ENCODE measurements around the gene OPA1.
"Not testable (repeated sequence)": the region's sequence is repeated elsewhere in the genome, so short reads cannot be mapped to it uniquely, and the experiment has no call there.

The OPA1 gene

GRCh38 chr3:193590088-193590856, 2.7 kb upstream of the OPA1 start:
- DNase-seq: peak; percentile 72

- DNase-seq: no peak
These were observed 641 bp downstream of the OPA1 start for GRCh38 chr3:193593668-193594030.

- DNase-seq: no peak
These were observed 2.1 kb downstream of the OPA1 start for GRCh38 chr3:193594946-193595689.

- no peak for DNase-seq
These were observed 3.0 kb downstream of the OPA1 start for GRCh38 chr3:193595939-193596487.

- no peak for DNase-seq
These were observed 5.2 kb downstream of the OPA1 start for GRCh38 chr3:193598202-193598601.

- no peak for DNase-seq
These were observed 6.4 kb downstream of the OPA1 start for GRCh38 chr3:193599393-193599792.

GRCh38 chr3:193605876-193606275, 12.9 kb downstream of the OPA1 start:
- peak; percentile 61 for DNase-seq

GRCh38 chr3:193606892-193607291, 13.9 kb downstream of the OPA1 start:
- DNase-seq: not testable (repeated sequence)

- DNase-seq: not testable (repeated sequence)
These were observed 17.5 kb downstream of the OPA1 start for GRCh38 chr3:193610516-193610915.

- no peak for DNase-seq
These were observed 21.4 kb downstream of the OPA1 start for GRCh38 chr3:193614430-193614829.

GRCh38 chr3:193617628-193618027, 24.6 kb downstream of the OPA1 start:
- no peak for DNase-seq

GRCh38 chr3:193620057-193620456, 27.0 kb downstream of the OPA1 start:
- DNase-seq: no peak

- DNase-seq: peak; percentile 8
These were observed 27.6 kb downstream of the OPA1 start for GRCh38 chr3:193620650-193621049.

GRCh38 chr3:193621127-193621526, 28.1 kb downstream of the OPA1 start:
- DNase-seq: no peak

- no peak for DNase-seq
These were observed 37.0 kb downstream of the OPA1 start for GRCh38 chr3:193630005-193630404.

GRCh38 chr3:193637831-193638230, 44.8 kb downstream of the OPA1 start:
- DNase-seq: peak; percentile 33

- no peak for DNase-seq
These were observed 45.8 kb downstream of the OPA1 start for GRCh38 chr3:193638833-193639232.

- no peak for DNase-seq
These were observed 47.2 kb downstream of the OPA1 start for GRCh38 chr3:193640165-193640715.

GRCh38 chr3:193640728-193641439, 47.9 kb downstream of the OPA1 start:
- peak; percentile 28 for DNase-seq

GRCh38 chr3:193641440-193641775, 48.4 kb downstream of the OPA1 start:
- no peak for DNase-seq

GRCh38 chr3:193645806-193646205, 52.8 kb downstream of the OPA1 start:
- no peak for DNase-seq

- no peak for DNase-seq
These were observed 55.6 kb downstream of the OPA1 start for GRCh38 chr3:193648542-193649076.

GRCh38 chr3:193650585-193650984, 57.6 kb downstream of the OPA1 start:
- no peak for DNase-seq
